NCI-H1417 treated with DMSO at 0.1 percent for 48 hours (cell line): ENCODE results near the gene PCGF6.
"Not testable (repeated sequence)": the region's sequence is repeated elsewhere in the genome, so short reads cannot be mapped to it uniquely, and the experiment has no call there.

Source experiments
- DNase-seq: peaks from one replicate; lab custom pipeline; 2025; lab: John Stamatoyannopoulos, UW

Gene PCGF6

GRCh38 chr10:103316087-103316486, 34.9 kb downstream of the PCGF6 start:
- DNase-seq: no peak

GRCh38 chr10:103310197-103310596, 40.7 kb downstream of the PCGF6 start:
- no peak for DNase-seq

GRCh38 chr10:103307594-103307993, 43.3 kb downstream of the PCGF6 start:
- no peak for DNase-seq

GRCh38 chr10:103295374-103296015, 55.4 kb downstream of the PCGF6 start:
- no peak for DNase-seq

- DNase-seq: no peak
Observed at GRCh38 chr10:103291588-103291987, 59.4 kb downstream of the PCGF6 start.

- DNase-seq: no peak
Observed at GRCh38 chr10:103287992-103288391, 62.9 kb downstream of the PCGF6 start.

GRCh38 chr10:103284170-103284569, 66.8 kb downstream of the PCGF6 start:
- DNase-seq: no peak

- no peak for DNase-seq
Observed at GRCh38 chr10:103282961-103283360, 68.0 kb downstream of the PCGF6 start.

- no peak for DNase-seq
Observed at GRCh38 chr10:103281753-103282152, 69.2 kb downstream of the PCGF6 start.

- DNase-seq: no peak
Observed at GRCh38 chr10:103280506-103280905, 70.4 kb downstream of the PCGF6 start.

- no peak for DNase-seq
Observed at GRCh38 chr10:103280031-103280430, 70.9 kb downstream of the PCGF6 start.

GRCh38 chr10:103278862-103279298, 72.1 kb downstream of the PCGF6 start:
- no peak for DNase-seq

- no peak for DNase-seq
Observed at GRCh38 chr10:103278537-103278823, 72.5 kb downstream of the PCGF6 start.

GRCh38 chr10:103277713-103278536, 73.0 kb downstream of the PCGF6 start:
- no peak for DNase-seq

GRCh38 chr10:103276896-103277712, 73.8 kb downstream of the PCGF6 start, which contains the start of gene INA:
INA (plus strand) TSS chr10:103277138; CDS start chr10:103277212, 74 bp downstream.
- peak; percentile 43 for DNase-seq

GRCh38 chr10:103276251-103276895, 74.6 kb downstream of the PCGF6 start:
- no peak for DNase-seq

- DNase-seq: no peak
Observed at GRCh38 chr10:103273041-103273441, 77.9 kb downstream of the PCGF6 start.

GRCh38 chr10:103265717-103266329, 85.1 kb downstream of the PCGF6 start:
- no peak for DNase-seq

GRCh38 chr10:103262229-103262628, 88.7 kb downstream of the PCGF6 start:
- no peak for DNase-seq

- no peak for DNase-seq
Observed at GRCh38 chr10:103259989-103260388, 91.0 kb downstream of the PCGF6 start.

- DNase-seq: not testable (repeated sequence)
Observed at GRCh38 chr10:103258928-103259327, 92.0 kb downstream of the PCGF6 start.

GRCh38 chr10:103257812-103258211, 93.1 kb downstream of the PCGF6 start:
- no peak for DNase-seq
